NOMO-1 (cell line): Measurements from ENCODE around the gene OTOP3.
A peak's percentile ranks its signal among the peaks of the same experiment; 100 is the strongest.

Source experiments
- DNase-seq, 2 experiments: peaks; one replicate each; lab custom pipeline; 2025; ENCODE audit not compliant: unreplicated experiment in 2 of 2; lab: John Stamatoyannopoulos, UW

The OTOP3 gene

GRCh38 chr17:74916851-74917199 is 18.9 kb upstream of the OTOP3 start:
- no peak for DNase-seq

- DNase-seq = peak; percentile 43 to 44
Observed at GRCh38 chr17:74917430-74917829, 18.3 kb upstream of the OTOP3 start.

GRCh38 chr17:74918906-74919305 is 16.8 kb upstream of the OTOP3 start:
- no peak for DNase-seq

GRCh38 chr17:74919440-74920305 is 16.0 kb upstream of the OTOP3 start:
- DNase-seq = no peak

- no peak for DNase-seq
Observed at GRCh38 chr17:74920306-74920620, 15.4 kb upstream of the OTOP3 start.

- no peak for DNase-seq
Observed at GRCh38 chr17:74920642-74921025, 15.1 kb upstream of the OTOP3 start.

- DNase-seq = no peak
Observed at GRCh38 chr17:74921026-74921681, 14.5 kb upstream of the OTOP3 start.

- no peak for DNase-seq
Observed at GRCh38 chr17:74921769-74922168, 13.9 kb upstream of the OTOP3 start.

- no peak for DNase-seq
Observed at GRCh38 chr17:74922172-74922571, 13.5 kb upstream of the OTOP3 start.

- DNase-seq = no peak
Observed at GRCh38 chr17:74922694-74923537, 12.8 kb upstream of the OTOP3 start, which contains the start of gene USH1G. Gene USH1G (minus strand): TSS chr17:74923255. CDS start chr17:74923073, 182 bp downstream.

- DNase-seq = peak; percentile 34 to 46
Observed at GRCh38 chr17:74923538-74924249, 12.0 kb upstream of the OTOP3 start.

GRCh38 chr17:74924250-74924948 is 11.3 kb upstream of the OTOP3 start, which contains the start of gene OTOP2:
Gene OTOP2 (plus strand): TSS chr17:74924273. CDS start chr17:74924633, 360 bp downstream.
- peak; percentile 29 to 34 for DNase-seq

- no peak for DNase-seq
Observed at GRCh38 chr17:74925242-74925641, 10.5 kb upstream of the OTOP3 start.

- DNase-seq = no peak
Observed at GRCh38 chr17:74928786-74929185, 6.9 kb upstream of the OTOP3 start.

- DNase-seq = no peak
Observed at GRCh38 chr17:74930535-74931036, 5.1 kb upstream of the OTOP3 start.

GRCh38 chr17:74935048-74935447 is 650 bp upstream of the OTOP3 start:
- no peak for DNase-seq

- no peak for DNase-seq
Observed at GRCh38 chr17:74936470-74936799, 737 bp downstream of the OTOP3 start.

- DNase-seq = no peak
Observed at GRCh38 chr17:74937064-74938051, 1.7 kb downstream of the OTOP3 start.
